SK-N-SH (cell line): ENCODE data around the gene IRF1. TPM values are rescaled to one million over a fixed set of nuclear protein-coding genes. Genes with fewer than 3 reads are reported as not detected.

Experiments
- CTCF ChIA-PET: fragments of 300-600, 350-600 bp; formaldehyde crosslinking; extraction: SDS; loops from one replicate; lab custom pipeline; 2021; lab: Yijun Ruan, JAX
- POLR2A ChIA-PET: fragments of 350-600 bp; sonication (Branson Sonifier 250); formaldehyde crosslinking; extraction: SDS; loops from one replicate; lab custom pipeline; 2020; ENCODE audit warnings: antibody characterized with exemption, inconsistent platforms; lab: Yijun Ruan, JAX
- DNase-seq: peaks from one replicate; pipeline ENCODE4 v3.0.0; 2012
- H2AFZ ChIP-seq: fragments of 200-600 bp; sonication (generic); 2 replicates; pipeline ENCODE4 v1.8.1; 2016; ENCODE audit warnings: antibody characterized with exemption, mild to moderate bottlenecking, low read depth
- H3F3A ChIP-seq: fragments of 200-600 bp; sonication (generic); replicated peaks from 2 replicates; pipeline ENCODE3; 2016; ENCODE audit warnings: antibody characterized with exemption, mild to moderate bottlenecking; ENCODE audit not compliant: insufficient read depth
- H3K27ac ChIP-seq, 2 experiments: fragments of 200-500 bp in 1 of 2; fragments of 200-600 bp in 1 of 2; sonication (Bioruptor generic) in 1 of 2; sonication (generic), shearing (Covaris generic) in 1 of 2; 2 replicates each; pipeline versions ENCODE4 v1.5.1 to v1.6.1; 2014 to 2016; ENCODE audit warnings: low read depth in 2 of 2, inconsistent platforms in 1 of 2, low read length in 1 of 2, mild to moderate bottlenecking in 1 of 2, mixed read lengths in 1 of 2
- H3K27me3 ChIP-seq: fragments of 200-600 bp; sonication (generic), shearing (Covaris generic); 2 replicates; pipeline ENCODE4 v1.6.1; 2016; ENCODE audit warnings: mixed run types; ENCODE audit not compliant: insufficient read depth
- H3K36me3 ChIP-seq, 2 experiments: fragments of 200-500 bp in 1 of 2; fragments of 200-600 bp in 1 of 2; sonication (Bioruptor generic) in 1 of 2; sonication (generic) in 1 of 2; replicated peaks in 1 of 2; 2 replicates each; pipeline versions ENCODE3 to v1.5.1; 2014 to 2016; ENCODE audit warnings: low read length in 1 of 2, mild to moderate bottlenecking in 1 of 2; ENCODE audit not compliant: insufficient read depth in 2 of 2, control insufficient read depth in 1 of 2
- H3K4me1 ChIP-seq, 2 experiments: fragments of 200-500 bp in 1 of 2; fragments of 200-600 bp in 1 of 2; sonication (Bioruptor generic) in 1 of 2; sonication (generic), shearing (Covaris generic) in 1 of 2; 2 replicates each; pipeline versions ENCODE4 v1.5.1 to v1.6.1; 2014 to 2016; ENCODE audit warnings: low read depth in 1 of 2, low read length in 1 of 2, mixed run types in 1 of 2; ENCODE audit not compliant: insufficient read depth in 2 of 2, control insufficient read depth in 1 of 2
- H3K4me2 ChIP-seq: fragments of 200-600 bp; sonication (generic), shearing (Covaris generic); 2 replicates; pipeline ENCODE4 v1.6.1; 2017; ENCODE audit warnings: mixed run types
- H3K4me3 ChIP-seq, 2 experiments: fragments of 200-500 bp in 1 of 2; fragments of 200-600 bp in 1 of 2; sonication (Bioruptor generic) in 1 of 2; sonication (generic), shearing (Covaris generic) in 1 of 2; 2 replicates each; pipeline versions ENCODE4 v1.5.1 to v1.8.1; 2014 to 2016; ENCODE audit warnings: low read depth in 2 of 2, inconsistent platforms in 1 of 2, low read length in 1 of 2, mild to moderate bottlenecking in 1 of 2, mixed read lengths in 1 of 2, moderate library complexity in 1 of 2
- H3K79me2 ChIP-seq: fragments of 200-600 bp; sonication (generic); 2 replicates; pipeline ENCODE4 v1.8.1; 2017; ENCODE audit warnings: mild to moderate bottlenecking; ENCODE audit not compliant: insufficient read depth
- H3K9ac ChIP-seq: fragments of 200-600 bp; sonication (generic); 2 replicates; pipeline ENCODE4 v1.6.1; 2017; ENCODE audit warnings: mixed run types
- H3K9me2 ChIP-seq: fragments of 200-600 bp; sonication (generic); 2 replicates; pipeline ENCODE4 v1.6.1; 2017; ENCODE audit warnings: mixed run types
- H3K9me3 ChIP-seq: fragments of 200-600 bp; sonication (generic); 2 replicates; pipeline ENCODE4 v1.6.1; 2017; ENCODE audit warnings: mixed run types, mild to moderate bottlenecking, moderate library complexity
- H4K20me1 ChIP-seq: fragments of 200-600 bp; sonication (generic); 2 replicates; pipeline ENCODE4 v1.6.1; 2017; ENCODE audit warnings: mild to moderate bottlenecking, mixed run types; ENCODE audit not compliant: insufficient read depth
- EP300 ChIP-seq, 2 experiments: IDR thresholded peaks; 2 replicates each; pipeline versions ENCODE4 v1.4.0 to v1.6.1; 2012; ENCODE audit warnings: borderline replicate concordance in 1 of 2, low read depth in 1 of 2, low read length in 1 of 2
- FOSL2 ChIP-seq: IDR thresholded peaks from 2 replicates; pipeline ENCODE4 v1.4.0; 2012; ENCODE audit warnings: low read depth, mild to moderate bottlenecking, moderate library complexity, borderline replicate concordance
- RAD21 ChIP-seq: IDR thresholded peaks from 2 replicates; pipeline ENCODE4 v1.6.1; 2012; ENCODE audit warnings: mild to moderate bottlenecking, low read length
- SMC3 ChIP-seq: IDR thresholded peaks from 2 replicates; pipeline ENCODE4 v1.6.1; 2012; ENCODE audit warnings: low read depth, low read length, improper control_type of control experiment
- WGBS: methylation state at CpG from one replicate; pipeline ENCODE4 v1.1.6; 2017; ENCODE audit warnings: low lambda C conversion rate; 5-methylcytosine and 5-hydroxymethylcytosine counted together
- polyA plus RNA-seq, 3 experiments: library from polyadenylated mRNA; depleted of rRNA; stranded (reverse); fragments of >200 nt; gene quantifications; 2 replicates each; pipeline ENCODE4 v1.2.3, GENCODE V29; 2012
- TF ChIP-seq, protein P1 (sequence below): IDR thresholded peaks from 2 replicates; pipeline ENCODE4 v1.6.1; 2012; ENCODE audit warnings: mild to moderate bottlenecking, low read depth, low read length, moderate library complexity
- TF ChIP-seq, protein P2 (sequence below): fragments of 200-600 bp; sonication (generic); IDR thresholded peaks from 2 replicates; pipeline ENCODE4 v1.6.1; 2017; ENCODE audit warnings: antibody characterized with exemption, mild to moderate bottlenecking, moderate library complexity

IRF1 gene
- polyA plus RNA-seq, 1 of the 3 experiments (the other 2 are of a cell fraction), result 15.2 TPM

DNA sequence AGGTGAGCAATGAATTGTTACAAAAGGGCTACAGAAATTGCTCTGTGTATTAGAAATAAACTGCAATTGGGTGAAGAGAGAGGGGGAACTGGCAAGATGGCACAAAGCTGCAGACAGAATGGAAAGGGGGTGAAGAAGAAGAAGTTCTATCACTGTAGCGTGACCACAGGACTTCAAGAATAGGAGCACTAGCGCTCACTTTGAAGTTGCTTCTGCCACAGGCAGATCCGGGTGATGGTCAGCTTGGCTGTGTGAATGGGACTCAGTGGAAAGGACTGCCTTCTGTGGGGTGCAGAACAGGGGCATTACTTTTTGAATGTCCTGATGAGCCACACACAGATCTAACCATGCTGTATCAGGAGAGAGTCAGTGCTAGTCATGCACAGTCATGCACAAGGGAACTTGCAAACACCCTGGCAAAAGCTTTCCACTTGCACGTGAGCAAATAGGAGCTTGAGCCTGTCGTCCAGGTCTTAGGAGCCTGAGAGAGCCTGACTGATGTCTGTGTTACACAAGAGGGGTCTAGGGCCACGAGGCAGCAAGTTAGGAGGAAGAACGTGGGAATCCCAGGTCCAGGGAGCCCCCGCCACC lies 36.5 kb upstream of the IRF1 start (continued):
- TF ChIP-seq, protein P1, sequence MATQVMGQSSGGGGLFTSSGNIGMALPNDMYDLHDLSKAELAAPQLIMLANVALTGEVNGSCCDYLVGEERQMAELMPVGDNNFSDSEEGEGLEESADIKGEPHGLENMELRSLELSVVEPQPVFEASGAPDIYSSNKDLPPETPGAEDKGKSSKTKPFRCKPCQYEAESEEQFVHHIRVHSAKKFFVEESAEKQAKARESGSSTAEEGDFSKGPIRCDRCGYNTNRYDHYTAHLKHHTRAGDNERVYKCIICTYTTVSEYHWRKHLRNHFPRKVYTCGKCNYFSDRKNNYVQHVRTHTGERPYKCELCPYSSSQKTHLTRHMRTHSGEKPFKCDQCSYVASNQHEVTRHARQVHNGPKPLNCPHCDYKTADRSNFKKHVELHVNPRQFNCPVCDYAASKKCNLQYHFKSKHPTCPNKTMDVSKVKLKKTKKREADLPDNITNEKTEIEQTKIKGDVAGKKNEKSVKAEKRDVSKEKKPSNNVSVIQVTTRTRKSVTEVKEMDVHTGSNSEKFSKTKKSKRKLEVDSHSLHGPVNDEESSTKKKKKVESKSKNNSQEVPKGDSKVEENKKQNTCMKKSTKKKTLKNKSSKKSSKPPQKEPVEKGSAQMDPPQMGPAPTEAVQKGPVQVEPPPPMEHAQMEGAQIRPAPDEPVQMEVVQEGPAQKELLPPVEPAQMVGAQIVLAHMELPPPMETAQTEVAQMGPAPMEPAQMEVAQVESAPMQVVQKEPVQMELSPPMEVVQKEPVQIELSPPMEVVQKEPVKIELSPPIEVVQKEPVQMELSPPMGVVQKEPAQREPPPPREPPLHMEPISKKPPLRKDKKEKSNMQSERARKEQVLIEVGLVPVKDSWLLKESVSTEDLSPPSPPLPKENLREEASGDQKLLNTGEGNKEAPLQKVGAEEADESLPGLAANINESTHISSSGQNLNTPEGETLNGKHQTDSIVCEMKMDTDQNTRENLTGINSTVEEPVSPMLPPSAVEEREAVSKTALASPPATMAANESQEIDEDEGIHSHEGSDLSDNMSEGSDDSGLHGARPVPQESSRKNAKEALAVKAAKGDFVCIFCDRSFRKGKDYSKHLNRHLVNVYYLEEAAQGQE, result no peak
- TF ChIP-seq EP300 (IDR thresholded peaks at IDR 0.05; ENCODE audit: borderline replicate concordance in 1 of 2, low read depth in 1 of 2, low read length in 1 of 2), result no peak

DNA sequence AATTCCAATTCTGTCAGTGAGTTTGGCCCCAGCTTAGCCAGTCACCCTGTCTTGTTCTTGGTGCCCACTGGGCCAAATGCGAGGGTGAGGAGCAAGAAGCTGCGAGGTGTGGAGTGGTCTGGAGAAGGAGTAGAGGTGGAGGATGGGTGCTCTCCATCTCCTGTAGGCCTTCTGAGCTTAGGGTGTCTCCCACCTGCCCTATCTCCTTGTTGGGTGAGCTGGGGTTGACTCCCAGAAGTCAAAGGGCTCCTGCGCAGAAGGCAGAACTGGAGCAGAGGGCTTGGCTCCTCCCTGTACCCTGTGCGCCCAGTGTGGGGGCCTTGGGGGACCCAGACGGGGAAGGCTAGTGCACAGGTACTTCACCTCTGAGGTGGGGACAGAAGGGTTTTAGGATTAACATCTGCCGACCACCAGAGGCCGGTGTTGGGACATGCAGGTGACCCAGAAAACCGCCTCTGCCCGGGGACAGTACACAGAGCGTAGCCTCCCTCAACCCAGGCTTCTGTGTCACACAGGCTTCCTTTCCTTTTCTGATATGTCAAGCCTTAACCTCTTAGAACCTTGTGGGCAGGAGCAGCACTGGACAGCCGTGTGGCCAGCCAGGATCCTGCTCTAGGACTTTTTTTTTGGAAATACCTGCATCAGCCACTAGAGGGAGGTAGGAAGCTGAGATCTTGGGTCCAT lies 35.9 kb upstream of the IRF1 start:
- CTCF ChIA-PET, result interaction anchor here (0.6 to 5.1 kb wide), 80 partner anchors 11 to 385 kb away, joined by 3 to 88 read pairs (median 4); partner anchors contain the start of genes CCNI2, KIF3A, RAD50 and SHROOM1
- H2AFZ ChIP-seq, result 0 out of 2 replicates have a peak overlapping the region, but pooled peaks have one; percentile 52
- peak; percentile 70 for DNase-seq
- no peaks in the 10 kb centered on the region for H3K27me3 ChIP-seq
- peak overlapping the region; percentile 63 for H3K4me2 ChIP-seq
- WGBS, result 23% methylated on average over 11 of the region's 11 CpGs
- no peaks in the 10 kb centered on the region for H3K79me2 ChIP-seq
- H3K4me3 ChIP-seq, result peak overlapping the region; percentile 12 to 43; a peak in 2 of 4 replicates
- no peaks in the 10 kb centered on the region for H3F3A ChIP-seq
- no peak overlapping the region for H3K9ac ChIP-seq
- H3K4me1 ChIP-seq, result no peaks in the 10 kb centered on the region; a peak in 1 of 4 replicates
- H4K20me1 ChIP-seq, result no peaks in the 10 kb centered on the region
- H3K36me3 ChIP-seq, result no peaks in the 10 kb centered on the region
- H3K27ac ChIP-seq, result no peak overlapping the region
- 0 out of 2 replicates have a peak, but pooled peaks cover 5% of the 10 kb centered on the region for H3K9me3 ChIP-seq
- H3K9me2 ChIP-seq, result no peaks in the 10 kb centered on the region
- POLR2A ChIA-PET, result no interaction called here
- TF ChIP-seq SMC3 (peak; percentile 54), RAD21 (peak; percentile 63; the same call in 1 of the 2 replicates), FOSL2 (no peak)
- TF ChIP-seq, protein P1, result peak; percentile 28; the same call in 1 of the 2 replicates
- TF ChIP-seq, protein P2, sequence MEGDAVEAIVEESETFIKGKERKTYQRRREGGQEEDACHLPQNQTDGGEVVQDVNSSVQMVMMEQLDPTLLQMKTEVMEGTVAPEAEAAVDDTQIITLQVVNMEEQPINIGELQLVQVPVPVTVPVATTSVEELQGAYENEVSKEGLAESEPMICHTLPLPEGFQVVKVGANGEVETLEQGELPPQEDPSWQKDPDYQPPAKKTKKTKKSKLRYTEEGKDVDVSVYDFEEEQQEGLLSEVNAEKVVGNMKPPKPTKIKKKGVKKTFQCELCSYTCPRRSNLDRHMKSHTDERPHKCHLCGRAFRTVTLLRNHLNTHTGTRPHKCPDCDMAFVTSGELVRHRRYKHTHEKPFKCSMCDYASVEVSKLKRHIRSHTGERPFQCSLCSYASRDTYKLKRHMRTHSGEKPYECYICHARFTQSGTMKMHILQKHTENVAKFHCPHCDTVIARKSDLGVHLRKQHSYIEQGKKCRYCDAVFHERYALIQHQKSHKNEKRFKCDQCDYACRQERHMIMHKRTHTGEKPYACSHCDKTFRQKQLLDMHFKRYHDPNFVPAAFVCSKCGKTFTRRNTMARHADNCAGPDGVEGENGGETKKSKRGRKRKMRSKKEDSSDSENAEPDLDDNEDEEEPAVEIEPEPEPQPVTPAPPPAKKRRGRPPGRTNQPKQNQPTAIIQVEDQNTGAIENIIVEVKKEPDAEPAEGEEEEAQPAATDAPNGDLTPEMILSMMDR, result peak; percentile 94
